HEK293T (cell line): Measurements from ENCODE around the gene SDC3.
"Not testable (repeated sequence)": the region's sequence is repeated elsewhere in the genome, so short reads cannot be mapped to it uniquely, and the experiment has no call there.

Experiments
- CTCF ChIA-PET: fragments of 350-600 bp; formaldehyde crosslinking; extraction: SDS; loops from one replicate; lab custom pipeline; 2021; ENCODE audit warnings: antibody characterized with exemption, inconsistent platforms; lab: Yijun Ruan, JAX
- POLR2A ChIA-PET: fragments of 350-600 bp; formaldehyde crosslinking; extraction: SDS; loops from one replicate; lab custom pipeline; 2020; ENCODE audit warnings: antibody characterized with exemption, inconsistent platforms; lab: Yijun Ruan, JAX
- DNase-seq: peaks from one replicate; pipeline ENCODE4 v3.0.0; 2012; ENCODE audit warnings: mixed read lengths; ENCODE audit errors: extremely low spot score
- ARNT ChIP-seq: fragments of 450-650 bp; IDR thresholded peaks from 2 replicates; pipeline ENCODE4 v1.6.1; 2017; ENCODE audit warnings: mild to moderate bottlenecking
- BHLHE40 ChIP-seq: fragments of 450-650 bp; IDR thresholded peaks from 2 replicates; pipeline ENCODE4 v1.6.1; 2016; ENCODE audit warnings: mild to moderate bottlenecking, moderate library complexity, borderline replicate concordance
- CTBP1 ChIP-seq: fragments of 450-650 bp; IDR thresholded peaks from 2 replicates; pipeline ENCODE4 v1.6.1; 2016; ENCODE audit warnings: borderline replicate concordance
- ELF4 ChIP-seq: fragments of 450-650 bp; IDR thresholded peaks from 2 replicates; pipeline ENCODE4 v1.6.1; 2017; ENCODE audit warnings: antibody characterized with exemption
- FOXA1 ChIP-seq: fragments of 450-650 bp; IDR thresholded peaks from 2 replicates; pipeline ENCODE4 v1.6.1; 2016; ENCODE audit warnings: mild to moderate bottlenecking
- FOXK2 ChIP-seq: fragments of 450-650 bp; IDR thresholded peaks from 2 replicates; pipeline ENCODE4 v1.6.1; 2016; ENCODE audit warnings: mild to moderate bottlenecking
- FOXM1 ChIP-seq: fragments of 450-650 bp; IDR thresholded peaks from 2 replicates; pipeline ENCODE4 v1.6.1; 2017; ENCODE audit warnings: mild to moderate bottlenecking, borderline replicate concordance
- HDGF ChIP-seq: fragments of 450-650 bp; IDR thresholded peaks from 2 replicates; pipeline ENCODE4 v1.6.1; 2017; ENCODE audit warnings: antibody characterized with exemption, borderline replicate concordance
- L3MBTL2 ChIP-seq: fragments of 450-650 bp; conservative IDR thresholded peaks from 2 replicates; pipeline ENCODE4 v1.6.1; 2016; ENCODE audit warnings: mild to moderate bottlenecking
- LEF1 ChIP-seq: fragments of 450-650 bp; IDR thresholded peaks from 2 replicates; pipeline ENCODE4 v1.6.1; 2017; ENCODE audit warnings: mild to moderate bottlenecking, borderline replicate concordance
- NFRKB ChIP-seq: fragments of 450-650 bp; IDR thresholded peaks from 2 replicates; pipeline ENCODE4 v1.6.1; 2016; ENCODE audit warnings: mild to moderate bottlenecking, moderate library complexity
- SP1 ChIP-seq: fragments of 450-650 bp; IDR thresholded peaks from 2 replicates; pipeline ENCODE4 v1.6.1; 2017
- SUZ12 ChIP-seq: fragments of 450-650 bp; IDR thresholded peaks from 2 replicates; pipeline ENCODE4 v1.6.1; 2016; ENCODE audit warnings: mild to moderate bottlenecking
- TARDBP ChIP-seq: fragments of 450-650 bp; IDR thresholded peaks from 2 replicates; pipeline ENCODE4 v1.6.1; 2016
- ZNF384 ChIP-seq: fragments of 450-650 bp; IDR thresholded peaks from 2 replicates; pipeline ENCODE4 v1.6.1; 2016
- TF ChIP-seq, protein P1 (sequence below): fragments of 450-650 bp; IDR thresholded peaks from 2 replicates; pipeline ENCODE4 v1.6.1; 2016

The SDC3 gene

DNA sequence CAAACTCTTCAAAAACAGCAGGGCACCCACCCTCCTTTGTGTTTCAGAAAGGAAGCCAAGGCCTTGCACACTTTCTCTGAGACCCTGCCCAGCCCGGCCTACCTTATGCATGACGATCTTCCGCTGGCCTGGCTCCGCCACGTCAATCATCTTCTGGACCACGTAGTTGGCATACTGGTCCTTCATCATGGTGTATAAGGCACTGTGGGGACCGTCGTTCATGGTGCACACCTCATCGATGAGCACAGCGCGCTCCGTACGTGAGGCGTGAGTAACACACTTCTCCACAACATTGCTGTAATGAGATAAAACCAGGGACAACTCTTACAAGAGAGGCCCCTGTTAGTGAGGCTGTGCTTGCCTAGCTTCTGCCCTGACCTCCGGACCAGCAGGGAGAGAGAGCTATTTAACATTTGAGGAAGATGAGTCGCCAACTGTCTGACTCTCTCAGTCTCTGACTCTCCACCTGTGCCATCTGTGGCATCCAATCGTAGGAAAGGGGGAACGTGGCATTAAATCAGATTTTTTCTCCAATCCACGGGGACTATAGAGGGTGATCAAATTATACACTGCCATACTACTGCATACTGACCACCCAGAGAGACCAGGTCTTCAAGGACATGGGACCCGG, 28.1 kb upstream of the SDC3 start:
- TF ChIP-seq TARDBP (no peak), BHLHE40 (no peak), ELF4 (no peak), FOXK2 (no peak), SUZ12 (no peak)
- POLR2A ChIA-PET = no interaction called here
- CTCF ChIA-PET = no interaction called here
- DNase-seq = no peak

DNA sequence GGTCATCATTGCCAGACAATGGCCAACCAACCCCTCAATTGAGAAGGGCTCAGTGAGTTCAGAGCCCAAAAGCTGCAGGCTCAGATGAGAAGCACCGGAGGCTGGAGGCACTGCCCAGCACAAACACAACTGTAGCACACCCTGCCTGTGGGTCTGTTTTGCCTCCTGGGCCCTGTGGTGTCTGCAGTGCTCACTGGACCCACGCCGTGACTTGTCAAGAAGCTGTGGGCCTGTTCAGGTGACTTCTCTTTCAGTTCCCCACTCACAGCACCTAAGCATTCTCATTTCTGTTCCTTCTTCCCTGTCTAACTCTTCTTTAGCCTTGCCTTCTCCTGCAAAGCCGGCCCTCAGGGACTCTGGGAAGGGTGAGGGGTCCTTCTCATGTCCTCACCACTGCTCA, 27.2 kb upstream of the SDC3 start:
- DNase-seq, CTCF ChIA-PET, POLR2A ChIA-PET: not testable (repeated sequence)

DNA sequence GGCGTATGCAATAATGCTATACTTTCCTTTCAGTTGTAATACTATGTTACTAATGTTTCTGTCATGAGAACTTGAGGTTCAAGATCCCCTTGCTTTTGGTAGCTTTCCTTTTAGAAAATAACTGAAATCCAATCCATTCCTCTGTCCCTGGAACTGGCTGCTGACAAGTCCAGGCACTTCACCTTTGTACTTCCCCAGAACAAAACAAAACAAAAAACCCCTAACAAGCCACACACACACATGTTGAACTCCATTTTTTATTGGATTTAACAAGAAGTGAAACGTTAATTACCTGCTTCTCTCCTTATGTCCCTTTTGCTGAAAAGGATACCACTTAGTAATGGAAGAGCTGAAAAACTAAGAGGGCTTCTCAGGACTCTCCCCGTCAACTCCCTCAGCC, 26.1 kb upstream of the SDC3 start:
- no peak for DNase-seq
- ChIA-PET POLR2A (no interaction called here), CTCF (no interaction called here)
- no peak for TF ChIP-seq FOXM1

DNA sequence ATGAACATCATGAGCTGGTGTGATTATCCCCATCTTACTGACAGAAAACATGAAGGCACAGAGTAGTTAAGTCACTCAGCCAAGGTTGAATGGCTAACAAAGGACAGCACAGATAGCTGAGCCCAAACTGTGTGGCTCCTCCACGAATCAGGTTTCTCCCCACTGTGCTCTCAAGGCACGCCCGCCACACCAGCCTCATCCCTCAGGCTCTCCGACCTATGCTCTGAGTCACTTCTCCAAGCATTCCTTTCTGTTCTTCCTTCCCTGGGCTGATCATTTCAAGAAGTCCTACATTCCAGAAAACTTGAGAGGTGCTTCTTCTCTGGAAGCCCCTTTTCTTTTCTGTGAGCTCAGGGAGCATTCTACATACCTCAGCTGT, 25.3 kb upstream of the SDC3 start:
- TF ChIP-seq ELF4 (no peak), L3MBTL2 (no peak)
- ChIA-PET CTCF (interaction anchor here (0.6 to 0.7 kb wide), 2 partner anchors 132 kb away, joined by 4 to 5 read pairs; no protein-coding TSS in a partner anchor), POLR2A (no interaction called here)
- DNase-seq = no peak

DNA sequence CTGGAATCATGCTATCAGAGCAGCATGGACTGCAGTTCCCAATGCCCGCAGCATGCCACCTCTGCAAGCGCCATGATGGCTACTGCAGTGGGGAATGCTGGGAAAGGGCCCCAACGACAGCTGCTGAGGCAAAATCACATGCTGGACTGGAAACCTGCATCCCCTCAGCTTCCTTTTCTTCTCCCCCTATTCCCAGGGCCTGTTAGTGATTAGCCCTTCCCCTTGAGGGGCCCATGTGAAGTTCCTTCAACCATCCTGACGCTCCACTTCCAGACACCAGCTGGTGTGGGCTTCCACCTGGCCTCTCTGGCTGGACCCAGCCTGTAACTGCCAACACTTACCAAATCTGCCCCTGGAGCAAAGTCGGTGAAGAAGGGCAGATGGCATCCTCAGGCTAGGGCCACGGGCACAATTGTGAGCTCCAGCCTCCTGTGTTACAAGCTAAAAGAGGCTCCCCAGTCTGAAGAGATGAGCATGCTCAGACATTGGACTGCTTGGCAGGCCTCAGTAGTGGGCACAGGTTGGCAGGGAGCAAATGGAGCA, 22.1 kb upstream of the SDC3 start:
- ChIA-PET CTCF (interaction anchor here (0.8 to 3.5 kb wide), 2 partner anchors 129 to 144 kb away, joined by 3 to 25 read pairs; no protein-coding TSS in a partner anchor), POLR2A (interaction anchor here (0.8 kb wide), 1 partner anchor 60 kb away, joined by 3 read pairs; no protein-coding TSS in a partner anchor)
- DNase-seq = no peak
- TF ChIP-seq SUZ12 (no peak), SP1 (no peak), FOXK2 (no peak), ZNF384 (no peak), FOXA1 (no peak), NFRKB (no peak), LEF1 (no peak), L3MBTL2 (no peak), TARDBP (no peak), ARNT (no peak), FOXM1 (no peak; the same call in 1 of the 2 replicates), HDGF (no peak), ELF4 (no peak), CTBP1 (no peak), BHLHE40 (no peak)
- TF ChIP-seq, protein P1, sequence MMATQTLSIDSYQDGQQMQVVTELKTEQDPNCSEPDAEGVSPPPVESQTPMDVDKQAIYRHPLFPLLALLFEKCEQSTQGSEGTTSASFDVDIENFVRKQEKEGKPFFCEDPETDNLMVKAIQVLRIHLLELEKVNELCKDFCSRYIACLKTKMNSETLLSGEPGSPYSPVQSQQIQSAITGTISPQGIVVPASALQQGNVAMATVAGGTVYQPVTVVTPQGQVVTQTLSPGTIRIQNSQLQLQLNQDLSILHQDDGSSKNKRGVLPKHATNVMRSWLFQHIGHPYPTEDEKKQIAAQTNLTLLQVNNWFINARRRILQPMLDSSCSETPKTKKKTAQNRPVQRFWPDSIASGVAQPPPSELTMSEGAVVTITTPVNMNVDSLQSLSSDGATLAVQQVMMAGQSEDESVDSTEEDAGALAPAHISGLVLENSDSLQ = no peak

DNA sequence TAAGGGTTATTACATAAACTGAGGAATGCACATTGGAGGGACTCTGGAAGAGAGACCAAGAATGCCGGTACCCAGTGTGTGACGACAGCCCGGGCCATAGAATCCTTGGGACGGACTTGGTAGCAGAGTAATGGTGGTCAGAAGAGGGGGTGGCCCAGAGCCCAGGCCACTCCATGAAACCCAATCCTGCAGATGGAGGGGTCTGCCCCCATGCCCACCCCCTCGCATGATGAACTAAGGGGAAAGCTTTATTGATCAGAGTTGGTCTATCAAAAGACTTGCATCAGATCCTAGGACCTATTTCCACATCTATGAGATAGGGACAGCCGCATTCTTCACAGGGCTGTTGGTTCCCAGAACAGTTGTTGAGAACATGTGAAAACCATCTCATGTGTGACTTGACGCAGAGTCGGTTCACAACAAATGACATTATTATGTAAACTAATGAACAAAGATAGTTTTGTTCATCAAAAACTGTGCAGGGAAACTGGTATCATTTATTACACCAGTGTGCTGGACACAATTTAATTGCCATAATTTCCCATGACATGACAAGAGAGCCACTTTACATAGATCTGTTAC, 21.5 kb upstream of the SDC3 start:
- POLR2A ChIA-PET = no interaction called here
- CTCF ChIA-PET = interaction anchor here (0.6 to 3.5 kb wide), 2 partner anchors 95 to 128 kb away, joined by 3 to 25 read pairs; no protein-coding TSS in a partner anchor
- DNase-seq = no peak

DNA sequence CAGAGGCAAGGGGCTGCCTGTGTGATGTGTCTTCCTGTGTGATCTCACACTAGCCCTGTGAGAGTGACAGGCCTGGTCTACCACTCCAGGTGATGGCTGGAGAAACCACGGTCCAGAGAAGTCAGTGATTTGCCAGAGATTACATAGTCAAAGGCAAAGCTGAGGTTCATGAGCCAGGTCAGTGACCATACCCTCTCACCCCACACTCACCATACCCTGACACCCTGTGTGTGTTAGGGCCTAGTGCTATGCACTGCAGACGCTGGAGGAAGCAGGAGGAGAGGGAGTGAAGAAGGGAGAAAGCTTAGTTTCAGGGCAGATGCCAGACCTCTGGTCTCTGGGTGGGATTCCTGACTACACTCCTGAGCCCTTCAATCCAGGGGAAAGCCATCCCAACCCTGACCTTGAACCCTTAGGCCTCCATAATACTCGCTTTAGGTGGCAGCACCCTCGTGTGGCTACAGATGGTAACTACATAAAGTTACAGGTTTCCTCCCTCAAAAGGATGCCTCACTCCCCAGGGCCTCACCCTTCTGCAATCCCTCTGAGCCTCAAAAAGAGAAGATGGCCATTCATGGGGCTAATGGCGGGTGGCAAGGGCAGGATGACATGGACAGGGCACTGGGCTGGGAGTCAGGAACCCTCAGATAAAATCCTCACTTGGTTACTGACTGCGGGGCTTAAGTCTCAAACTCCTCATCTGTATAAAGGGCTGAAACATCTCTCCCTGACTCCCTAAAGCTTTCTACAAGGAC, 20.8 kb upstream of the SDC3 start:
- peak; percentile 85 for DNase-seq
- CTCF ChIA-PET = interaction anchor here (0.6 to 3.5 kb wide), 9 partner anchors 9 to 147 kb away, joined by 3 to 25 read pairs (median 4); no protein-coding TSS in a partner anchor
- no peak for TF ChIP-seq ELF4
- TF ChIP-seq, protein P1 = 0 out of 2 replicates have a peak, but pooled peaks have one; percentile 13
- POLR2A ChIA-PET = no interaction called here

More for the DNA sequence above, 21.5 kb upstream of the SDC3 start:
- TF ChIP-seq SUZ12 (no peak), FOXK2 (no peak), ARNT (no peak), TARDBP (no peak), ELF4 (no peak), BHLHE40 (no peak)

DNA sequence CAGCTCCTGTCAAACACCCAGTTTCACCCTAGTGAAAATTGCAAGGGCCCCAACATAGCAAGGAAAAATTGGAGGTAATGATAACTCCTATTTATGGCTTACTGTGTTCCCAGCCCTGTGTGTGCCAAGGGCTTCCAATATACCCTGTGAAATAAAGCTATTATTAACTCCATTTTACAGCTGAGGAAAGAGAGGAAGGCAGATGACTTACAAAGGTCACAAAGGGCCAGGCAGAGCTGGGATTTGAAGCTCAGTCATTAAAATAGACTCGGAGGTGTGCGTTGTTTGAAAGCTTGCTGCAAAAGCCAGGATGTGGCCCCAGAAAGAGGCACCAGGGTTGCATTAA, 20.2 kb upstream of the SDC3 start:
- TF ChIP-seq FOXK2 (no peak), HDGF (no peak), ELF4 (no peak), NFRKB (no peak), L3MBTL2 (no peak), FOXA1 (no peak), LEF1 (no peak), CTBP1 (no peak), SUZ12 (no peak), ARNT (no peak), ZNF384 (no peak), TARDBP (no peak), SP1 (no peak), BHLHE40 (no peak)
- TF ChIP-seq, protein P1 = no peak
- CTCF ChIA-PET = interaction anchor here (0.6 to 3.5 kb wide), 10 partner anchors 8 to 494 kb away, joined by 3 to 25 read pairs (median 4); no protein-coding TSS in a partner anchor
- no peak for DNase-seq
- POLR2A ChIA-PET = no interaction called here
